ENCODE data around the gene CDH23. TPM values are rescaled to one million over a fixed set of nuclear protein-coding genes. Genes with fewer than 3 reads are reported as not detected.

The CDH23 gene
- total RNA-seq, 2 donors from 2014 or later, result 28.5 to 58.7 TPM

- TF ChIP-seq POLR2A (IDR thresholded peaks at IDR 0.05) (no peak), CTCF (IDR thresholded peaks at IDR 0.05) (no peak)
- WGBS, 2 donors, result 72 to 79% methylated on average over 6 to 8 of the region's 8 CpGs
- no peaks in the 10 kb centered on the region for H3K27me3 ChIP-seq
- H3K4me1 ChIP-seq, result no peaks in the 10 kb centered on the region
- ATAC-seq (no peak), DNase-seq (no peak)
- H3K27ac ChIP-seq, result no peak overlapping the region
- H3K9me3 ChIP-seq, result no peaks in the 10 kb centered on the region
- no peak overlapping the region for H3K4me3 ChIP-seq
- intact Hi-C loops (cut with DNase I), result no loop called here
- no peaks in the 10 kb centered on the region for H3K36me3 ChIP-seq (replicated peaks in 1 of 2; ENCODE audit: insufficient read depth in 1 of 2, low read depth in 2 of 2)
Observed at GRCh38 chr10:71577345-71577744, 180.6 kb downstream of the CDH23 start.

GRCh38 chr10:71578069-71578468 is 181.3 kb downstream of the CDH23 start:
- H3K27ac ChIP-seq, result no peak overlapping the region
- no peaks in the 10 kb centered on the region for H3K9me3 ChIP-seq
- TF ChIP-seq CTCF (IDR thresholded peaks at IDR 0.05) (no peak), POLR2A (IDR thresholded peaks at IDR 0.05) (no peak)
- 62 to 63% methylated on average over 10 of the region's 10 CpGs for WGBS, 2 donors
- ATAC-seq, result no peak
- H3K27me3 ChIP-seq, result no peaks in the 10 kb centered on the region
- no peaks in the 10 kb centered on the region for H3K4me1 ChIP-seq
- DNase-seq, result no peak
- no peaks in the 10 kb centered on the region for H3K36me3 ChIP-seq (replicated peaks in 1 of 2; ENCODE audit: insufficient read depth in 1 of 2, low read depth in 2 of 2)
- H3K4me3 ChIP-seq, result no peak overlapping the region
- intact Hi-C loops (cut with DNase I), result no loop called here

GRCh38 chr10:71579668-71580067 is 182.9 kb downstream of the CDH23 start:
- Histone ChIP-seq H3K27me3 (no peaks in the 10 kb centered on the region), H3K9me3 (no peaks in the 10 kb centered on the region), H3K27ac (no peak overlapping the region), H3K36me3 (replicated peaks in 1 of 2; ENCODE audit: insufficient read depth in 1 of 2, low read depth in 2 of 2) (no peaks in the 10 kb centered on the region), H3K4me1 (no peaks in the 10 kb centered on the region), H3K4me3 (no peak overlapping the region)
- ATAC-seq (no peak), DNase-seq (no peak)
- intact Hi-C loops (cut with DNase I), result no loop called here
- WGBS, 2 donors, result 43 to 77% methylated on average over 1 to 5 of the region's 5 CpGs
- no peak for TF ChIP-seq POLR2A (IDR thresholded peaks at IDR 0.05)
- no peak for TF ChIP-seq CTCF (IDR thresholded peaks at IDR 0.05)

GRCh38 chr10:71580415-71580814 is 183.7 kb downstream of the CDH23 start:
- Histone ChIP-seq H3K4me3 (no peak overlapping the region), H3K4me1 (no peaks in the 10 kb centered on the region), H3K27ac (no peak overlapping the region), H3K9me3 (no peaks in the 10 kb centered on the region), H3K27me3 (no peaks in the 10 kb centered on the region), H3K36me3 (replicated peaks in 1 of 2; ENCODE audit: insufficient read depth in 1 of 2, low read depth in 2 of 2) (no peaks in the 10 kb centered on the region)
- ATAC-seq, result no peak
- WGBS, 2 donors, result 33 to 48% methylated on average over 2 of the region's 2 CpGs
- TF ChIP-seq POLR2A (IDR thresholded peaks at IDR 0.05), result no peak
- TF ChIP-seq CTCF (IDR thresholded peaks at IDR 0.05), result no peak
- intact Hi-C loops (cut with DNase I), result no loop called here
- DNase-seq, result no peak

GRCh38 chr10:71580926-71581325 is 184.2 kb downstream of the CDH23 start:
- no peaks in the 10 kb centered on the region for H3K36me3 ChIP-seq (replicated peaks in 1 of 2; ENCODE audit: insufficient read depth in 1 of 2, low read depth in 2 of 2)
- no peaks in the 10 kb centered on the region for H3K9me3 ChIP-seq
- no peaks in the 10 kb centered on the region for H3K4me1 ChIP-seq
- DNase-seq (no peak), ATAC-seq (no peak)
- H3K27me3 ChIP-seq, result no peaks in the 10 kb centered on the region
- WGBS, 2 donors, result 50 to 75% methylated on average over 2 of the region's 2 CpGs
- intact Hi-C loops (cut with DNase I), result no loop called here
- no peak overlapping the region for H3K4me3 ChIP-seq
- H3K27ac ChIP-seq, result no peak overlapping the region
- TF ChIP-seq POLR2A (IDR thresholded peaks at IDR 0.05) (no peak), CTCF (IDR thresholded peaks at IDR 0.05) (no peak)
